ENCODE results near the gene AZGP1. TPM values are rescaled to one million over a fixed set of nuclear protein-coding genes. Genes with fewer than 3 reads are reported as not detected.

Gene AZGP1
- total and polyA plus RNA-seq, 2 of the 13 experiments (the other 11 are each of a cell fraction or from before 2014, with no cell fraction given) = 93.8 to 229 TPM

- TF ChIP-seq ATF3 (CRISPR knock-in tag; IDR thresholded peaks at IDR 0.05) (peak; percentile 58; the same call in 1 of the 2 replicates), IRF2 (CRISPR knock-in tag; IDR thresholded peaks at IDR 0.05) (peak; percentile 76; the same call in 1 of the 2 replicates), RFX3 (CRISPR knock-in tag; IDR thresholded peaks at IDR 0.05) (peak; percentile 48; the same call in 1 of the 2 replicates), STAG1 (CRISPR knock-in tag; IDR thresholded peaks at IDR 0.05) (peak; percentile 33; the same call in 1 of the 2 replicates), SRSF9 (IDR thresholded peaks at IDR 0.05; ENCODE audit: borderline replicate concordance, insufficient read depth, low read depth, low read length, poor library complexity, severe bottlenecking) (no peak), FUBP1 (CRISPR knock-in tag; IDR thresholded peaks at IDR 0.05; ENCODE audit: borderline replicate concordance) (no peak), ZSCAN31 (CRISPR knock-in tag; IDR thresholded peaks at IDR 0.05; ENCODE audit: low read depth) (peak; percentile 87), ZNF569 (CRISPR knock-in tag; IDR thresholded peaks at IDR 0.05; ENCODE audit: borderline replicate concordance) (no peak), ZNF337 (CRISPR knock-in tag; IDR thresholded peaks at IDR 0.05; ENCODE audit: borderline replicate concordance, low read depth) (no peak; the same call in 1 of the 2 replicates), ZNF784 (CRISPR knock-in tag; IDR thresholded peaks at IDR 0.05; ENCODE audit: borderline replicate concordance) (no peak; the same call in 1 of the 2 replicates), SIN3A (IDR thresholded peaks at IDR 0.05; ENCODE audit: borderline replicate concordance, low read depth, low read length) (peak; percentile 57), MEF2D (CRISPR knock-in tag; IDR thresholded peaks at IDR 0.05) (peak; percentile 89), ZNF24 (IDR thresholded peaks at IDR 0.05) (no peak), ATAD3A (CRISPR knock-in tag; IDR thresholded peaks at IDR 0.05) (no peak), SIX1 (CRISPR knock-in tag; IDR thresholded peaks at IDR 0.05; ENCODE audit: borderline replicate concordance) (no peak), ZBTB14 (CRISPR knock-in tag; IDR thresholded peaks at IDR 0.05) (no peak), RORA (CRISPR knock-in tag; IDR thresholded peaks at IDR 0.05) (0 out of 2 replicates have a peak, but pooled peaks have one; percentile 34), NKX3-1 (CRISPR knock-in tag; IDR thresholded peaks at IDR 0.05) (0 out of 2 replicates have a peak, but pooled peaks have one; percentile 12), ISL2 (CRISPR knock-in tag; IDR thresholded peaks at IDR 0.05) (peak; percentile 89), CHD2 (IDR thresholded peaks at IDR 0.05; ENCODE audit: low read depth, low read length) (no peak), ZNF234 (CRISPR knock-in tag; conservative IDR thresholded peaks at IDR 0.05) (no peak), HIVEP1 (CRISPR knock-in tag; IDR thresholded peaks at IDR 0.05) (peak; percentile 83), KDM4B (CRISPR knock-in tag; IDR thresholded peaks at IDR 0.05) (peak; percentile 37; the same call in 1 of the 2 replicates), BORCS8-MEF2B (CRISPR knock-in tag; IDR thresholded peaks at IDR 0.05) (peak; percentile 82), ZNF572 (CRISPR knock-in tag; IDR thresholded peaks at IDR 0.05) (no peak)
Observed at GRCh38 chr7:100003711-100004661, 28.2 kb upstream of the AZGP1 start (continued).

All from HepG2 (cell line).